Thoracic aorta (tissue), 2 donors: Measurements from ENCODE around the gene STT3B. TPM values are rescaled to one million over a fixed set of nuclear protein-coding genes. Genes with fewer than 3 reads are reported as not detected.

Experiments
- ATAC-seq: fragments of 150-250 bp; one replicate; pipeline ENCODE4 v1.8.0; 2017; ENCODE audit warnings: low read depth; ENCODE audit not compliant: insufficient number of reproducible peaks, low FRiP score
- DNase-seq: peaks from one replicate; pipeline ENCODE4 v3.0.0-alpha.2; 2020; ENCODE audit warnings: low spot score
- H3K27ac ChIP-seq, 2 donors: fragments of 200-600 bp; sonication (generic); 1 replicate in 1 of 2; 2 replicates in 1 of 2; pipeline ENCODE4 v1.5.1; 2016; ENCODE audit warnings: mild to moderate bottlenecking in 2 of 2, moderate library complexity in 2 of 2
- H3K27me3 ChIP-seq: fragments of 200-600 bp; sonication (generic); replicated peaks from 2 replicates; pipeline ENCODE4 v1.6.0; 2016; ENCODE audit warnings: mild to moderate bottlenecking; ENCODE audit not compliant: insufficient read depth
- H3K36me3 ChIP-seq: fragments of 200-600 bp; sonication (generic); one replicate; pipeline ENCODE4 v1.5.1; 2016
- H3K4me1 ChIP-seq, 2 donors: fragments of 200-600 bp; sonication (generic); 1 replicate in 1 of 2; 2 replicates in 1 of 2; pipeline versions ENCODE4 v1.5.1 to v1.6.0; 2016; ENCODE audit warnings: low read depth in 2 of 2, mild to moderate bottlenecking in 1 of 2; ENCODE audit not compliant: control insufficient read depth in 1 of 2
- H3K4me3 ChIP-seq: fragments of 200-600 bp; sonication (generic); 2 replicates; pipeline ENCODE4 v1.5.1; 2016; ENCODE audit warnings: mild to moderate bottlenecking
- H3K9me3 ChIP-seq: fragments of 200-600 bp; sonication (generic); 2 replicates; pipeline ENCODE4 v1.5.1; 2016
- CTCF ChIP-seq: fragments of 200-600 bp; sonication (generic); IDR thresholded peaks from one replicate; pipeline ENCODE4 v1.5.1; 2019; ENCODE audit warnings: antibody characterized with exemption
- total RNA-seq, 2 donors: library from RNA; depleted of rRNA; stranded (reverse); fragments of >200 nt; gene quantifications; one replicate each; pipeline versions ENCODE4 v1.1.0 to v1.2.3, GENCODE V29; 2016

The STT3B gene
- total RNA-seq, 2 donors from 2014 or later: 99.0 to 126 TPM

- no peak for ATAC-seq
- TF ChIP-seq CTCF: no peak
- Histone ChIP-seq H3K27me3 (no peaks in the 10 kb centered on the region), H3K36me3 (no peaks in the 10 kb centered on the region), H3K9me3 (peaks cover 5% of the 10 kb centered on the region), H3K4me3 (no peak overlapping the region), H3K4me1 (peaks cover 22 to 38% of the 10 kb centered on the region in 2 donors), H3K27ac (no peak overlapping the region)
- no peak for DNase-seq
Measured at GRCh38 chr3:31555204-31555603, 22.5 kb downstream of the STT3B start.

GRCh38 chr3:31559872-31560534 is 27.3 kb downstream of the STT3B start:
- Histone ChIP-seq H3K4me1 (peaks cover 19 to 25% of the 10 kb centered on the region in 2 donors), H3K27ac (no peak overlapping the region), H3K36me3 (no peaks in the 10 kb centered on the region), H3K9me3 (peaks cover 5% of the 10 kb centered on the region), H3K27me3 (no peaks in the 10 kb centered on the region), H3K4me3 (no peak overlapping the region)
- no peak for TF ChIP-seq CTCF
- no peak for ATAC-seq
- DNase-seq: no peak

- Histone ChIP-seq H3K4me1 (peaks cover 18 to 26% of the 10 kb centered on the region in 2 donors), H3K36me3 (no peaks in the 10 kb centered on the region), H3K27ac (no peak overlapping the region), H3K27me3 (no peaks in the 10 kb centered on the region), H3K9me3 (peaks cover 5% of the 10 kb centered on the region), H3K4me3 (no peak overlapping the region)
- TF ChIP-seq CTCF: no peak
- DNase-seq: no peak
- no peak for ATAC-seq
Measured at GRCh38 chr3:31561891-31562290, 29.2 kb downstream of the STT3B start.

- Histone ChIP-seq H3K9me3 (peaks cover 5% of the 10 kb centered on the region), H3K27me3 (no peaks in the 10 kb centered on the region), H3K4me1 (peaks cover 18 to 26% of the 10 kb centered on the region in 2 donors), H3K27ac (no peak overlapping the region), H3K36me3 (no peaks in the 10 kb centered on the region), H3K4me3 (no peak overlapping the region)
- DNase-seq (no peak), ATAC-seq (no peak)
- TF ChIP-seq CTCF: no peak
Measured at GRCh38 chr3:31562525-31562924, 29.8 kb downstream of the STT3B start.

- H3K27me3 ChIP-seq: no peaks in the 10 kb centered on the region
- no peak overlapping the region for H3K27ac ChIP-seq
- no peaks in the 10 kb centered on the region for H3K36me3 ChIP-seq
- ATAC-seq: no peak
- DNase-seq: no peak
- no peaks in the 10 kb centered on the region for H3K9me3 ChIP-seq
- H3K4me3 ChIP-seq: no peak overlapping the region
- TF ChIP-seq CTCF: no peak
- peaks cover 21 to 26% of the 10 kb centered on the region in 2 donors for H3K4me1 ChIP-seq
Measured at GRCh38 chr3:31565288-31565687, 32.6 kb downstream of the STT3B start.
